ENCODE results near the gene RAPGEF2.

- TF ChIP-seq POLR2A (IDR thresholded peaks at IDR 0.05) (no peak), CTCF (IDR thresholded peaks at IDR 0.05) (no peak)
Measured at GRCh38 chr4:159363361-159363760, 260.5 kb downstream of the RAPGEF2 start.
